CD1c-positive myeloid dendritic cell (primary cell): ENCODE data around the gene ANAPC2.

Source experiments
- DNase-seq: peaks from one replicate; pipeline ENCODE4 v3.0.0-alpha.2; 2016; ENCODE audit errors: extremely low spot score

Gene ANAPC2

DNA sequence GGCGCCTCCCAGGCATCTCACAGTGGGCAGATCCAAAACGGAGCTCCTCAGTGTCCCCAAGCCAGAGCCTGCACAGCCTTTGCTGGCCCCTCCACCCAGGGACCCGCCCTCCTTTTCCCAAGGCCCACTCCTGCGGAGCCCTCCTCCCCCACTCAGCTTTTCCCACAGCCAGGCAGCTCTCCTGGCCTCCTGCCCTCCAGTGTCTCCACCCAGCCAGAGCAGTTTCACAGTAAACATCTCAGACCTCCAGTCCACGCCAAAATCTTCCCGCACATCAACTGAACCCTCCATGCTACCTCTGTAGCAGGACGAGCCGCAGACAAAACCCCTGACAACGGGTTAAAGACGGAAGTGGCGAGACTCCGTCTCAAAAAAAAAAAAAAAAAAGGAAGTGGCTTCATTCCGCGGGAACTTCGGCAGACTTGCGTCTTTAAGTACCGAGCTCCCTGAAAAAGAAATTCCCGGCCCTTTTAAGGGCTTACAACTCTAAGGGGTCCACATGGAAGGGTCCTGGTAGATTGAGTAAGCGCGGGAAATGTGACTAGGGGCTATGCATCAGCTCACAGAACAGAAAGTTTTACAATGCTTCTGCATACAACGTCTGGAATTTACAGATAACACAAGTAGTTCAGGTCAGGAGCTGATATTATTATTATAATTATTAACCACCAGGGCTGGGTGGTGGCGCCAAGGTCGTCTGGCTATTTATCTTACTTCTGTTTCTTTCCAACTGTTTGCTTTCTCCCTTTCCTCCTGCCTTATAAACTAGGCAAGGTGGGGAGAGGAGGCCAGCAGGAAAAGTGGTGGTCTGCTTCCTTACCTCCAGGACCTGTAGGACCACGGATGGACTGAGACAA, 60.8 kb downstream of the ANAPC2 start:
- peak; percentile 72 for DNase-seq

DNA sequence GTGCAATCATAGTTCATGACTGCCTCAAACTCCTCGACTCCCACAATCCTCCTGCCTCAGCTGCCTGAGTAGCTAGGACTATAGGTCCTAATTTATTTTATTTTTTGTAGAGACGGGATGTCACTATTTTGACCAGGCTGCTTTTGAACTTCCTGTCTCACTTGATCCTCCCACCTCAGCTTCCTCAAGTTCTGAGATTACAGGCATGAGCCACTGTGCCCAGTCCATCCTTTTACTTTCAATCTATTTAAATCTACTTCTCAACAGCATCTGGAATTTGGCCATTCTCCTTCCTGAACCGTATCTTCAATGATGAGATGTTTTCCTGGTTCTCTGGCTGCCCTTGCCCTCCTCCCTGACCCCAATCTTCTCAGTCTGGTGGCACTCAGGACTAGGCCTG, 61.6 kb downstream of the ANAPC2 start:
- DNase-seq, result peak; percentile 30
